ENCODE measurements around the gene POLR1E. TPM values are rescaled to one million over a fixed set of nuclear protein-coding genes. Genes with fewer than 3 reads are reported as not detected.
A peak's percentile ranks its signal among the peaks of the same experiment; 100 is the strongest.

The POLR1E gene
- total and polyA plus RNA-seq, 9 of the 15 experiments (the other 6 are each of a cell fraction or from before 2014, with no cell fraction given) = 18.9 to 102 (median 74.4) TPM

- in situ Hi-C loops (cut with MboI) (no loop called here), intact Hi-C loops (cut with micrococcal nuclease) (no loop called here)
- TF ChIP-seq AFF4 (CRISPR knock-in tag; IDR thresholded peaks at IDR 0.05) (no peak), CBX8 (IDR thresholded peaks at IDR 0.05; ENCODE audit: borderline replicate concordance, extremely low read depth, low read depth, low read length, poor library complexity, severe bottlenecking) (no peak), EHMT2 (IDR thresholded peaks at IDR 0.05) (no peak), POLR2A (conservative IDR thresholded peaks at IDR 0.05) (no peak), POLR3A (IDR thresholded peaks at IDR 0.05; ENCODE audit: borderline replicate concordance, extremely low read depth, insufficient read depth, insufficient read length) (no peak), ZNF609 (CRISPR knock-in tag; IDR thresholded peaks at IDR 0.05; ENCODE audit: borderline replicate concordance) (no peak)
- no peak overlapping the region for H2AFZ ChIP-seq (ENCODE audit: low read depth, low read length)
- ChIA-PET CTCF (ENCODE audit: low intra/inter-chr PET ratio) (no interaction called here), POLR2A (interaction anchor here (0.6 kb wide), 2 partner anchors 8 to 39 kb away, joined by 3 to 5 read pairs; no protein-coding TSS in a partner anchor)
- H3K9me3 ChIP-seq (replicated peaks; ENCODE audit: control insufficient read depth, insufficient read depth, low read depth, low read length) = no peaks in the 10 kb centered on the region
- H4K20me1 ChIP-seq (replicated peaks; ENCODE audit: control insufficient read depth, insufficient read depth, low read length) = peaks cover 3% of the 10 kb centered on the region; the same call in 1 of the 2 replicates
- H3K9ac ChIP-seq (ENCODE audit: insufficient read depth in 1 of 2, low read depth in 2 of 2, low read length in 2 of 2) = peak overlapping the region in 1 of 2 experiments; percentile 33; a peak in 1 of 4 replicates
- FAIRE-seq (no peak), ATAC-seq (no peak), DNase-seq (ENCODE audit: extremely low read depth in 1 of 4, low spot score in 3 of 4) (no peak)
- H3K79me2 ChIP-seq (ENCODE audit: control insufficient read depth, insufficient read depth, low read length) = no peaks in the 10 kb centered on the region
- no TSS peak for BruUV-seq (replicated peaks)
- H3K9me1 ChIP-seq (ENCODE audit: control insufficient read depth, insufficient read depth, low read length) = no peaks in the 10 kb centered on the region
- no peaks in the 10 kb centered on the region for H3K36me3 ChIP-seq (ENCODE audit: control insufficient read depth, insufficient read depth, low read length)
- H3K4me2 ChIP-seq (ENCODE audit: insufficient read depth, low read length) = no peak overlapping the region
- H3K27ac ChIP-seq (ENCODE audit: extremely low read depth, low read depth, low read length) = no peak overlapping the region
- H3K4me3 ChIP-seq = no peak overlapping the region
- no peaks in the 10 kb centered on the region for H3K27me3 ChIP-seq (ENCODE audit: control insufficient read depth in 2 of 2, insufficient read depth in 2 of 2, low read length in 2 of 2)
- WGBS (ENCODE audit: insufficient coverage, low coverage, missing lambda C conversion rate) = 40% methylated on average over 3 of the region's 3 CpGs
- H3K4me1 ChIP-seq (replicated peaks in 1 of 2; ENCODE audit: control insufficient read depth in 2 of 2, insufficient read depth in 2 of 2, low read length in 2 of 2) = no peaks in the 10 kb centered on the region
Observed at GRCh38 chr9:37551468-37551867, 65.7 kb downstream of the POLR1E start.

Data from K562 (cell line).